Right lobe of liver (tissue), 4 donors: ENCODE data around the gene ZNF93.
"Not testable (repeated sequence)": the region's sequence is repeated elsewhere in the genome, so short reads cannot be mapped to it uniquely, and the experiment has no call there.

Experiments
- POLR2A ChIP-seq: fragments of 450-650 bp; IDR thresholded peaks from one replicate; pipeline ENCODE4 v1.6.1; 2017; ENCODE audit warnings: antibody characterized with exemption, mild to moderate bottlenecking
- TF ChIP-seq, protein P1 (sequence below), 4 donors: fragments of 200-600 bp in 3 of 4; fragments of 450-650 bp in 1 of 4; IDR thresholded peaks; one replicate each; pipeline versions ENCODE4 v1.5.1 to v1.8.0; 2016 to 2022; ENCODE audit warnings: antibody characterized with exemption in 4 of 4, mild to moderate bottlenecking in 2 of 4
- donor health status: DM: no; HTN: no; CAD: no.
- donor health status: DM: no; HTN: no; CAD: no.
- donor health status: DM: no; HTN: yes; CAD: no.

DNA sequence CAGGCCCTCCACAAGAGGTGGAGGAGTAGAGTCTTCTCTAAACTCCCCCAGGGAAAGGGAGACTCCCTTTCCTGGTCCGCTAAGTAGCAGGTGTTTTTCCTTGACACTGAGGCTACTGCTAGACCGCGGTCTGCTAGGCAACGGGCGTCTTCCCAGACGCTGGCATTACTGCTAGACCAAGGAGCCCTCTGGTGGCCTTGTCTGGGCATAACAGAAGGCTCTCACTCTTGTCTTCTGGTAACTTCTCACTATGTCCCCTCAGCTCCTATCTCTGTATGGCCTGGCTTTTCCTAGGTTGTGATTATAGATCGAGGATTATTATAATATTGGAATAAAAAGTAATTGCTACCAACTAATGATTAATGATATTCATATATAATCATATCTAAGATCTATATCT is 29.7 kb downstream of the ZNF93 start:
- TF ChIP-seq, protein P1, sequence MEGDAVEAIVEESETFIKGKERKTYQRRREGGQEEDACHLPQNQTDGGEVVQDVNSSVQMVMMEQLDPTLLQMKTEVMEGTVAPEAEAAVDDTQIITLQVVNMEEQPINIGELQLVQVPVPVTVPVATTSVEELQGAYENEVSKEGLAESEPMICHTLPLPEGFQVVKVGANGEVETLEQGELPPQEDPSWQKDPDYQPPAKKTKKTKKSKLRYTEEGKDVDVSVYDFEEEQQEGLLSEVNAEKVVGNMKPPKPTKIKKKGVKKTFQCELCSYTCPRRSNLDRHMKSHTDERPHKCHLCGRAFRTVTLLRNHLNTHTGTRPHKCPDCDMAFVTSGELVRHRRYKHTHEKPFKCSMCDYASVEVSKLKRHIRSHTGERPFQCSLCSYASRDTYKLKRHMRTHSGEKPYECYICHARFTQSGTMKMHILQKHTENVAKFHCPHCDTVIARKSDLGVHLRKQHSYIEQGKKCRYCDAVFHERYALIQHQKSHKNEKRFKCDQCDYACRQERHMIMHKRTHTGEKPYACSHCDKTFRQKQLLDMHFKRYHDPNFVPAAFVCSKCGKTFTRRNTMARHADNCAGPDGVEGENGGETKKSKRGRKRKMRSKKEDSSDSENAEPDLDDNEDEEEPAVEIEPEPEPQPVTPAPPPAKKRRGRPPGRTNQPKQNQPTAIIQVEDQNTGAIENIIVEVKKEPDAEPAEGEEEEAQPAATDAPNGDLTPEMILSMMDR (IDR thresholded peaks at IDR 0.05), result peak; percentile 19 to 49 (median 41)
- not testable (repeated sequence) for TF ChIP-seq POLR2A
